GM12878 (cell line): ENCODE data around the gene DCT. TPM values are rescaled to one million over a fixed set of nuclear protein-coding genes. Genes with fewer than 3 reads are reported as not detected.

Experiments used
- ATAC-seq: fragments of 200-7000 bp; cut with Tn5 transposase; 3 replicates; pipeline ENCODE4 v1.9.1; 2020; ENCODE audit warnings: mild to moderate bottlenecking, moderate library complexity
- BruUV-seq: library from RNA; stranded (reverse); fragments of 400-500 nt; replicated peaks from 2 replicates; lab custom pipeline; 2021; lab: Mats Ljungman, UMichigan
- CTCF ChIA-PET: fragments of 300-600 bp; sonication (Branson Sonifier 250); formaldehyde crosslinking; extraction: SDS; loops from one replicate; lab custom pipeline; 2021; ENCODE audit warnings: inconsistent platforms; lab: Yijun Ruan, JAX
- POLR2A ChIA-PET: fragments of 350-600 bp; formaldehyde crosslinking; extraction: SDS; loops from one replicate; lab custom pipeline; 2021; ENCODE audit warnings: inconsistent platforms; lab: Charles Lee
- RAD21 ChIA-PET: fragments of 300-600 bp; sonication (Branson Sonifier 250); formaldehyde crosslinking; loops from one replicate; lab custom pipeline; 2023; ENCODE audit warnings: antibody characterized with exemption; ENCODE audit not compliant: unreplicated experiment; lab: Charles Lee
- SMC1A ChIA-PET: fragments of 300-600 bp; sonication (Branson Sonifier 250); formaldehyde crosslinking; loops from one replicate; lab custom pipeline; 2023; ENCODE audit not compliant: unreplicated experiment, uncharacterized antibody; lab: Charles Lee
- DNase-seq: peaks from one replicate; pipeline ENCODE4 v3.0.0-alpha.2; 2011; ENCODE audit warnings: low read depth, low spot score
- FAIRE-seq: peaks from 3 replicates; lab custom pipeline; 2011; peaks lifted over from hg19 to GRCh38; lab: Jason Lieb, UNC
- H2AFZ ChIP-seq: 2 replicates; pipeline ENCODE4 v1.6.0; 2011; ENCODE audit warnings: low read depth, low read length, control low read depth; ENCODE audit not compliant: control insufficient read depth
- H3K27ac ChIP-seq: 2 replicates; pipeline ENCODE4 v1.5.1; 2011; ENCODE audit warnings: control low read depth; ENCODE audit not compliant: control insufficient read depth, insufficient read depth
- H3K27me3 ChIP-seq, 2 experiments: replicated peaks in 1 of 2; 2 replicates each; pipeline versions ENCODE4 v1.6.0 to v1.6.1; 2011; ENCODE audit warnings: low read length in 1 of 2; ENCODE audit not compliant: control insufficient read depth in 2 of 2, insufficient read depth in 2 of 2
- H3K36me3 ChIP-seq, 2 experiments: 2 replicates each; pipeline ENCODE4 v1.5.1; 2011; ENCODE audit warnings: low read length in 1 of 2; ENCODE audit not compliant: control insufficient read depth in 2 of 2, insufficient read depth in 2 of 2
- H3K4me1 ChIP-seq: 2 replicates; pipeline ENCODE4 v1.6.1; 2011; ENCODE audit warnings: mild to moderate bottlenecking, low read length, moderate library complexity, mixed read lengths; ENCODE audit not compliant: control insufficient read depth, insufficient read depth
- H3K4me2 ChIP-seq: 2 replicates; pipeline ENCODE4 v1.6.0; 2011; ENCODE audit warnings: control low read depth; ENCODE audit not compliant: control insufficient read depth, insufficient read depth
- H3K4me3 ChIP-seq: fragments of 200-600 bp; sonication (generic); 2 replicates; pipeline ENCODE4 v1.5.1; 2016
- H3K79me2 ChIP-seq: 2 replicates; pipeline ENCODE4 v1.6.0; 2011; ENCODE audit warnings: low read length; ENCODE audit not compliant: control insufficient read depth, insufficient read depth
- H3K9ac ChIP-seq: 2 replicates; pipeline ENCODE4 v1.8.0; 2011; ENCODE audit warnings: low read length, control low read depth, mixed read lengths; ENCODE audit not compliant: control insufficient read depth, insufficient read depth
- H3K9me3 ChIP-seq: replicated peaks from 3 replicates; pipeline ENCODE4 v1.5.1; 2011; ENCODE audit warnings: mild to moderate bottlenecking, low read length; ENCODE audit not compliant: control insufficient read depth, insufficient read depth
- H4K20me1 ChIP-seq: 2 replicates; pipeline ENCODE4 v1.6.0; 2011; ENCODE audit not compliant: control insufficient read depth, insufficient read depth
- BRCA1 ChIP-seq: IDR thresholded peaks from 2 replicates; pipeline ENCODE4 v1.6.1; 2011; ENCODE audit warnings: low read depth, low read length, improper control_type of control experiment
- CREB1 ChIP-seq: IDR thresholded peaks from 2 replicates; pipeline ENCODE4 v1.6.1; 2012; ENCODE audit warnings: low read depth, mild to moderate bottlenecking, inconsistent platforms
- E4F1 ChIP-seq: fragments of 450-650 bp; IDR thresholded peaks from 2 replicates; pipeline ENCODE4 v1.6.1; 2018; ENCODE audit warnings: borderline replicate concordance, mild to moderate bottlenecking; ENCODE audit not compliant: partially characterized antibody
- JUND ChIP-seq: IDR thresholded peaks from 2 replicates; pipeline ENCODE4 v1.6.1; 2012; ENCODE audit warnings: low read depth, mild to moderate bottlenecking, low read length, improper control_type of control experiment, moderate library complexity
- NFYB ChIP-seq: IDR thresholded peaks from 2 replicates; pipeline ENCODE4 v1.6.1; 2011; ENCODE audit warnings: low read depth, mild to moderate bottlenecking, low read length, improper control_type of control experiment, moderate library complexity; ENCODE audit not compliant: insufficient read depth
- PAX8 ChIP-seq: fragments of 450-650 bp; IDR thresholded peaks from 2 replicates; pipeline ENCODE4 v1.6.1; 2017; ENCODE audit warnings: mild to moderate bottlenecking, moderate library complexity
- POLR2AphosphoS2 ChIP-seq: IDR thresholded peaks from 2 replicates; pipeline ENCODE4 v1.6.1; 2011; ENCODE audit warnings: low read depth, mild to moderate bottlenecking, low read length, improper control_type of control experiment, moderate library complexity
- RELB ChIP-seq: fragments of 450-650 bp; IDR thresholded peaks from 2 replicates; pipeline ENCODE4 v1.6.1; 2017; ENCODE audit warnings: low read depth, mild to moderate bottlenecking, moderate library complexity
- SKIL ChIP-seq: fragments of 450-650 bp; IDR thresholded peaks from 2 replicates; pipeline ENCODE4 v1.6.1; 2017; ENCODE audit warnings: mild to moderate bottlenecking, low read depth, inconsistent platforms; ENCODE audit not compliant: poor library complexity, severe bottlenecking
- SUZ12 ChIP-seq: fragments of 200-600 bp; sonication (generic); IDR thresholded peaks from one replicate; pipeline ENCODE4 v1.6.1; 2018; ENCODE audit warnings: antibody characterized with exemption, mild to moderate bottlenecking; ENCODE audit not compliant: unreplicated experiment
- ZBTB40 ChIP-seq: fragments of 450-650 bp; IDR thresholded peaks from 2 replicates; pipeline ENCODE4 v1.6.1; 2016; ENCODE audit warnings: mild to moderate bottlenecking, moderate library complexity, borderline replicate concordance
- ZSCAN29 ChIP-seq: fragments of 450-650 bp; IDR thresholded peaks from 2 replicates; pipeline ENCODE4 v1.6.1; 2017; ENCODE audit warnings: mild to moderate bottlenecking, moderate library complexity
- WGBS: methylation state at CpG from one replicate; pipeline ENCODE4 v1.1.6; 2016; ENCODE audit warnings: low lambda C conversion rate; ENCODE audit not compliant: insufficient replicate concordance, insufficient coverage; ENCODE audit errors: missing lambda C conversion rate; 5-methylcytosine and 5-hydroxymethylcytosine counted together
- in situ Hi-C: fragments of 300-500 bp; cut with MboI; formaldehyde crosslinking; loops from 9 replicates; pipeline ENCODE4 v1.14.3; 2018; ENCODE audit warnings: mixed read lengths
- intact Hi-C: fragments of 100-400 bp; cut with micrococcal nuclease; formaldehyde crosslinking; loops from one replicate; pipeline ENCODE4 v1.14.2; 2022; ENCODE audit not compliant: unreplicated experiment
- polyA plus RNA-seq, 11 experiments: library from polyadenylated mRNA; depleted of rRNA in 4 of 11; unstranded in 6 of 11; stranded (reverse) in 5 of 11; fragments of >200 nt; fragmentation: Nextera tagmentation in 4 of 11; fragmentation: Illumina TruSeq in 1 of 11; extraction: Ambion mirVana in 4 of 11; extraction: Trizol in 1 of 11; gene quantifications; 1 replicate in 1 of 11; 2 replicates in 10 of 11; pipeline versions ENCODE4 v1.2.1 to v1.2.3, GENCODE V29; 2011 to 2016; ENCODE audit warnings: inconsistent platforms in 2 of 11, missing spikeins in 2 of 11, low read depth in 1 of 11
- total RNA-seq, 4 experiments: library from RNA; depleted of rRNA in 3 of 4; stranded (reverse); fragments of >200 nt in 3 of 4; fragmentation: Illumina TruSeq in 1 of 4; extraction: Trizol in 1 of 4; gene quantifications; 2 replicates each; pipeline versions ENCODE4 v1.2.1 to v1.2.3, GENCODE V29; 2013 to 2021

Gene DCT
- total and polyA plus RNA-seq, 10 of the 15 experiments (the other 5 are each of a cell fraction or from before 2014, with no cell fraction given), result 0.04 to 0.29 TPM; not detected in 8

- no peak overlapping the region for H3K27ac ChIP-seq
- intact Hi-C loops, result no loop called here
- no peaks in the 10 kb centered on the region for H3K9me3 ChIP-seq
- CTCF ChIA-PET, result no interaction called here
- DNase-seq (no peak), ATAC-seq (no peak), FAIRE-seq (no peak)
- no peak overlapping the region for H2AFZ ChIP-seq
- RAD21 ChIA-PET, result no interaction called here
- H3K27me3 ChIP-seq, result no peaks in the 10 kb centered on the region; a peak in 1 of 4 replicates
- POLR2A ChIA-PET, result interaction anchor here (0.5 kb wide), 1 partner anchor 21 kb away, joined by 3 read pairs; no protein-coding TSS in a partner anchor
- no peak overlapping the region for H3K9ac ChIP-seq
- no peak overlapping the region for H3K4me2 ChIP-seq
- no peaks in the 10 kb centered on the region for H3K36me3 ChIP-seq
- WGBS, result 0% methylated on average over 2 of the region's 2 CpGs
- H3K79me2 ChIP-seq, result no peaks in the 10 kb centered on the region
- no peak overlapping the region for H3K4me3 ChIP-seq
- no peaks in the 10 kb centered on the region for H4K20me1 ChIP-seq
- no TSS peak for BruUV-seq
- H3K4me1 ChIP-seq, result no peaks in the 10 kb centered on the region
- SMC1A ChIA-PET, result no interaction called here
- in situ Hi-C loops, result no loop called here
- no peak for TF ChIP-seq E4F1
- TF ChIP-seq BRCA1, result no peak
- TF ChIP-seq SUZ12, result no peak
- TF ChIP-seq SKIL, result no peak
- TF ChIP-seq POLR2AphosphoS2, result no peak
- no peak for TF ChIP-seq NFYB
- TF ChIP-seq JUND, result no peak
- TF ChIP-seq CREB1, result no peak
- TF ChIP-seq ZBTB40, result no peak
- TF ChIP-seq PAX8, result no peak
- TF ChIP-seq ZSCAN29, result no peak
- no peak for TF ChIP-seq RELB
These were observed 24.6 kb downstream of the DCT start for GRCh38 chr13:94454906-94455305.
